HPDE6-E6E7 (cell line): ENCODE results near the gene RAB11FIP4.

Experiments
- DNase-seq: peaks from one replicate; pipeline ENCODE4 v3.0.0; 2011; ENCODE audit warnings: missing footprints; ENCODE audit errors: extremely low spot score

The RAB11FIP4 gene

GRCh38 chr17:31587462-31587861 is 196.0 kb downstream of the RAB11FIP4 start:
- DNase-seq: no peak
